Astrocyte (in vitro differentiated cells and primary cell): Measurements from ENCODE around the gene DOCK2. TPM values are rescaled to one million over a fixed set of nuclear protein-coding genes. Genes with fewer than 3 reads are reported as not detected.
A peak's percentile ranks its signal among the peaks of the same experiment; 100 is the strongest.

ENCODE experiments used
- DNase-seq: peaks from one replicate; pipeline ENCODE4 v3.0.0-alpha.2; 2010; ENCODE audit warnings: low read depth
- FAIRE-seq: peaks from 2 replicates; lab custom pipeline; 2011; peaks lifted over from hg19 to GRCh38; lab: Jason Lieb, UNC
- H2AFZ ChIP-seq: 2 replicates; pipeline ENCODE4 v1.6.0; 2012; ENCODE audit warnings: low read depth, low read length, inconsistent platforms
- H3K27ac ChIP-seq: 2 replicates; pipeline ENCODE4 v1.5.1; 2011; ENCODE audit warnings: low read depth, low read length, inconsistent platforms
- H3K27me3 ChIP-seq: 2 replicates; pipeline ENCODE4 v1.6.0; 2011; ENCODE audit warnings: low read length, inconsistent platforms; ENCODE audit not compliant: insufficient read depth
- H3K36me3 ChIP-seq: 2 replicates; pipeline ENCODE4 v1.5.1; 2011; ENCODE audit warnings: low read length, inconsistent platforms; ENCODE audit not compliant: insufficient read depth
- H3K4me1 ChIP-seq: 2 replicates; pipeline ENCODE4 v1.5.1; 2011; ENCODE audit warnings: low read length, inconsistent platforms; ENCODE audit not compliant: insufficient read depth
- H3K4me2 ChIP-seq: 2 replicates; pipeline ENCODE4 v1.6.0; 2012; ENCODE audit warnings: low read length, inconsistent platforms
- H3K4me3 ChIP-seq: 2 replicates; pipeline ENCODE4 v1.5.1; 2011; ENCODE audit warnings: low read depth, mild to moderate bottlenecking, low read length, inconsistent platforms; ENCODE audit not compliant: insufficient read depth
- H3K79me2 ChIP-seq: 2 replicates; pipeline ENCODE4 v1.6.0; 2012; ENCODE audit warnings: mild to moderate bottlenecking, low read length, inconsistent platforms; ENCODE audit not compliant: insufficient read depth
- H3K9ac ChIP-seq: 2 replicates; pipeline ENCODE4 v1.6.0; 2012; ENCODE audit warnings: mild to moderate bottlenecking, low read length, inconsistent platforms
- H3K9me3 ChIP-seq: 2 replicates; pipeline ENCODE4 v1.5.1; 2012; ENCODE audit warnings: low read depth, mild to moderate bottlenecking, low read length, inconsistent platforms; ENCODE audit not compliant: insufficient read depth
- H4K20me1 ChIP-seq: 2 replicates; pipeline ENCODE4 v1.6.0; 2012; ENCODE audit warnings: low read length, inconsistent platforms; ENCODE audit not compliant: insufficient read depth
- H3K27ac Mint-ChIP-seq: one replicate; pipeline ENCODE4 v1.8.0; 2021; ENCODE audit warnings: mild to moderate bottlenecking, mixed read lengths; ENCODE audit not compliant: unreplicated experiment
- H3K27me3 Mint-ChIP-seq: one replicate; pipeline ENCODE4 v1.8.0; 2021; ENCODE audit warnings: low read depth, mixed read lengths; ENCODE audit not compliant: unreplicated experiment
- H3K36me3 Mint-ChIP-seq: one replicate; pipeline ENCODE4 v1.8.0; 2021; ENCODE audit warnings: low read depth, mixed read lengths; ENCODE audit not compliant: unreplicated experiment
- H3K4me1 Mint-ChIP-seq: one replicate; pipeline ENCODE4 v1.8.0; 2021; ENCODE audit warnings: low read depth, mixed read lengths; ENCODE audit not compliant: unreplicated experiment
- H3K4me3 Mint-ChIP-seq: one replicate; pipeline ENCODE4 v1.8.0; 2021; ENCODE audit warnings: mild to moderate bottlenecking, moderate library complexity, mixed read lengths; ENCODE audit not compliant: unreplicated experiment
- H3K9me3 Mint-ChIP-seq: one replicate; pipeline ENCODE4 v1.8.0; 2021; ENCODE audit warnings: mild to moderate bottlenecking, mixed read lengths; ENCODE audit not compliant: unreplicated experiment
- EZH2 ChIP-seq: IDR thresholded peaks from 2 replicates; pipeline ENCODE4 v1.6.1; 2012; ENCODE audit warnings: mild to moderate bottlenecking, low read length, inconsistent platforms; ENCODE audit not compliant: insufficient read depth
- total RNA-seq: library from RNA; stranded (reverse); gene quantifications from 2 replicates; pipeline ENCODE4 v1.2.1, GENCODE V29; 2021
- TF ChIP-seq, protein P1 (sequence below): IDR thresholded peaks from 2 replicates; pipeline ENCODE4 v1.5.1; 2011; ENCODE audit warnings: low read depth, mild to moderate bottlenecking, inconsistent platforms, low read length, moderate library complexity; ENCODE audit not compliant: insufficient read depth

DOCK2 gene
- total RNA-seq, 1 donor from 2014 or later, result 0.66 TPM

GRCh38 chr5:169626779-169627178 is 10.3 kb upstream of the DOCK2 start:
- H3K9me3 ChIP-seq, result no peaks in the 10 kb centered on the region
- H3K27ac ChIP-seq, result peak overlapping the region; percentile 44
- Mint-ChIP-seq H3K9me3 (peaks cover 5% of the 10 kb centered on the region), H3K4me3 (no peak overlapping the region), H3K27me3 (no peaks in the 10 kb centered on the region), H3K27ac (no peak overlapping the region), H3K4me1 (peaks cover 28% of the 10 kb centered on the region), H3K36me3 (no peaks in the 10 kb centered on the region)
- H3K4me1 ChIP-seq, result peaks cover 18% of the 10 kb centered on the region
- TF ChIP-seq, protein P1, sequence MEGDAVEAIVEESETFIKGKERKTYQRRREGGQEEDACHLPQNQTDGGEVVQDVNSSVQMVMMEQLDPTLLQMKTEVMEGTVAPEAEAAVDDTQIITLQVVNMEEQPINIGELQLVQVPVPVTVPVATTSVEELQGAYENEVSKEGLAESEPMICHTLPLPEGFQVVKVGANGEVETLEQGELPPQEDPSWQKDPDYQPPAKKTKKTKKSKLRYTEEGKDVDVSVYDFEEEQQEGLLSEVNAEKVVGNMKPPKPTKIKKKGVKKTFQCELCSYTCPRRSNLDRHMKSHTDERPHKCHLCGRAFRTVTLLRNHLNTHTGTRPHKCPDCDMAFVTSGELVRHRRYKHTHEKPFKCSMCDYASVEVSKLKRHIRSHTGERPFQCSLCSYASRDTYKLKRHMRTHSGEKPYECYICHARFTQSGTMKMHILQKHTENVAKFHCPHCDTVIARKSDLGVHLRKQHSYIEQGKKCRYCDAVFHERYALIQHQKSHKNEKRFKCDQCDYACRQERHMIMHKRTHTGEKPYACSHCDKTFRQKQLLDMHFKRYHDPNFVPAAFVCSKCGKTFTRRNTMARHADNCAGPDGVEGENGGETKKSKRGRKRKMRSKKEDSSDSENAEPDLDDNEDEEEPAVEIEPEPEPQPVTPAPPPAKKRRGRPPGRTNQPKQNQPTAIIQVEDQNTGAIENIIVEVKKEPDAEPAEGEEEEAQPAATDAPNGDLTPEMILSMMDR, result no peak
- no peak for TF ChIP-seq EZH2
- H3K79me2 ChIP-seq, result no peaks in the 10 kb centered on the region
- no peaks in the 10 kb centered on the region for H4K20me1 ChIP-seq
- no peak overlapping the region for H3K9ac ChIP-seq
- DNase-seq (peak; percentile 98), FAIRE-seq (peak; percentile 98)
- H3K36me3 ChIP-seq, result no peaks in the 10 kb centered on the region
- no peaks in the 10 kb centered on the region for H3K27me3 ChIP-seq
- H3K4me3 ChIP-seq, result no peak overlapping the region
- no peak overlapping the region for H2AFZ ChIP-seq
- peak overlapping the region; percentile 28 for H3K4me2 ChIP-seq

GRCh38 chr5:169627551-169627950 is 9.5 kb upstream of the DOCK2 start:
- Histone ChIP-seq H3K4me2 (no peak overlapping the region), H2AFZ (no peak overlapping the region), H3K9ac (no peak overlapping the region), H3K27me3 (no peaks in the 10 kb centered on the region), H3K9me3 (no peaks in the 10 kb centered on the region), H3K36me3 (no peaks in the 10 kb centered on the region), H3K4me3 (no peak overlapping the region), H3K79me2 (no peaks in the 10 kb centered on the region), H3K4me1 (peaks cover 18% of the 10 kb centered on the region), H4K20me1 (no peaks in the 10 kb centered on the region), H3K27ac (peak overlapping the region; percentile 44)
- no peak for TF ChIP-seq EZH2
- TF ChIP-seq, protein P1, result no peak
- peaks cover 5% of the 10 kb centered on the region for H3K9me3 Mint-ChIP-seq
- H3K4me3 Mint-ChIP-seq, result no peak overlapping the region
- H3K27ac Mint-ChIP-seq, result no peak overlapping the region
- FAIRE-seq (no peak), DNase-seq (no peak)
- no peaks in the 10 kb centered on the region for H3K36me3 Mint-ChIP-seq
- no peaks in the 10 kb centered on the region for H3K27me3 Mint-ChIP-seq
- peaks cover 28% of the 10 kb centered on the region for H3K4me1 Mint-ChIP-seq

GRCh38 chr5:169628892-169629291 is 8.2 kb upstream of the DOCK2 start:
- H2AFZ ChIP-seq, result no peak overlapping the region
- H3K27ac ChIP-seq, result no peak overlapping the region
- peaks cover 18% of the 10 kb centered on the region for H3K4me1 ChIP-seq
- Mint-ChIP-seq H3K4me1 (peaks cover 28% of the 10 kb centered on the region), H3K27me3 (no peaks in the 10 kb centered on the region), H3K36me3 (no peaks in the 10 kb centered on the region), H3K9me3 (peaks cover 2% of the 10 kb centered on the region), H3K4me3 (no peak overlapping the region), H3K27ac (peak overlapping the region; percentile 48)
- H3K9me3 ChIP-seq, result no peaks in the 10 kb centered on the region
- H3K36me3 ChIP-seq, result no peaks in the 10 kb centered on the region
- no peaks in the 10 kb centered on the region for H4K20me1 ChIP-seq
- no peaks in the 10 kb centered on the region for H3K79me2 ChIP-seq
- no peaks in the 10 kb centered on the region for H3K27me3 ChIP-seq
- DNase-seq (peak; percentile 78), FAIRE-seq (no peak)
- H3K4me3 ChIP-seq, result no peak overlapping the region
- TF ChIP-seq, protein P1, result no peak
- no peak for TF ChIP-seq EZH2
- H3K9ac ChIP-seq, result no peak overlapping the region
- peak overlapping the region; percentile 44 for H3K4me2 ChIP-seq
